ENCODE data around the gene PAMR1.

PAMR1 gene

GRCh38 chr11:35473795-35474374, 51.5 kb downstream of the PAMR1 start:
- DNase-seq (ENCODE audit: low spot score), result no peak
- TF ChIP-seq, protein P1, sequence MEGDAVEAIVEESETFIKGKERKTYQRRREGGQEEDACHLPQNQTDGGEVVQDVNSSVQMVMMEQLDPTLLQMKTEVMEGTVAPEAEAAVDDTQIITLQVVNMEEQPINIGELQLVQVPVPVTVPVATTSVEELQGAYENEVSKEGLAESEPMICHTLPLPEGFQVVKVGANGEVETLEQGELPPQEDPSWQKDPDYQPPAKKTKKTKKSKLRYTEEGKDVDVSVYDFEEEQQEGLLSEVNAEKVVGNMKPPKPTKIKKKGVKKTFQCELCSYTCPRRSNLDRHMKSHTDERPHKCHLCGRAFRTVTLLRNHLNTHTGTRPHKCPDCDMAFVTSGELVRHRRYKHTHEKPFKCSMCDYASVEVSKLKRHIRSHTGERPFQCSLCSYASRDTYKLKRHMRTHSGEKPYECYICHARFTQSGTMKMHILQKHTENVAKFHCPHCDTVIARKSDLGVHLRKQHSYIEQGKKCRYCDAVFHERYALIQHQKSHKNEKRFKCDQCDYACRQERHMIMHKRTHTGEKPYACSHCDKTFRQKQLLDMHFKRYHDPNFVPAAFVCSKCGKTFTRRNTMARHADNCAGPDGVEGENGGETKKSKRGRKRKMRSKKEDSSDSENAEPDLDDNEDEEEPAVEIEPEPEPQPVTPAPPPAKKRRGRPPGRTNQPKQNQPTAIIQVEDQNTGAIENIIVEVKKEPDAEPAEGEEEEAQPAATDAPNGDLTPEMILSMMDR (IDR thresholded peaks at IDR 0.05; ENCODE audit: extremely low read depth, insufficient read depth, missing control alignments), result no peak
- in situ Hi-C loops (cut with MboI; ENCODE audit: low pct_unique_long_range_greater_than_20kb, low sequenced_read_pairs, unreplicated experiment), result no loop called here

- TF ChIP-seq, protein P1 (IDR thresholded peaks at IDR 0.05; ENCODE audit: extremely low read depth, insufficient read depth, missing control alignments), result no peak
- in situ Hi-C loops (cut with MboI; ENCODE audit: low pct_unique_long_range_greater_than_20kb, low sequenced_read_pairs, unreplicated experiment), result no loop called here
- DNase-seq (ENCODE audit: low spot score), result no peak
Measured at GRCh38 chr11:35470616-35471015, 54.8 kb downstream of the PAMR1 start.

DNA sequence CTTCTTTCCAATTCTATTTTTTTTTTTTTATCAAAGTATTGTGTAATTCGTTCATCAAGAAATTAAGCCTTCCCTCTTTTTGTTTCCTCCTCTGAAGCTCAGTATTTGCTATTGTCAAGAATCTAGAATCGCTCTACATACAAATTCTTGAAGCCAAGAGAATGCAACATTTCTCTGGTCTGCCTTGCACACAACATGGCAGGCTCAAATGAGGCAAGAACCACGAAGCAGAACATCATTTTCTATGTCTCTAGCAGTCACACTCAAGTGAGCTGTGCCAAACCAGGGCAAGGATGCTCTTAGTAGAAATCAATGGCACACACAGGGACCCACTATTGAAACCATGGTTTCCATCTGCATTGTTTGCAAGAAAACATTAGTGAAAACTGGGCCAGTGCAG, 59.4 kb downstream of the PAMR1 start:
- no peak for DNase-seq (ENCODE audit: low spot score)
- TF ChIP-seq, protein P1 (IDR thresholded peaks at IDR 0.05; ENCODE audit: extremely low read depth, insufficient read depth, missing control alignments), result no peak
- in situ Hi-C loops (cut with MboI; ENCODE audit: low pct_unique_long_range_greater_than_20kb, low sequenced_read_pairs, unreplicated experiment), result no loop called here

DNA sequence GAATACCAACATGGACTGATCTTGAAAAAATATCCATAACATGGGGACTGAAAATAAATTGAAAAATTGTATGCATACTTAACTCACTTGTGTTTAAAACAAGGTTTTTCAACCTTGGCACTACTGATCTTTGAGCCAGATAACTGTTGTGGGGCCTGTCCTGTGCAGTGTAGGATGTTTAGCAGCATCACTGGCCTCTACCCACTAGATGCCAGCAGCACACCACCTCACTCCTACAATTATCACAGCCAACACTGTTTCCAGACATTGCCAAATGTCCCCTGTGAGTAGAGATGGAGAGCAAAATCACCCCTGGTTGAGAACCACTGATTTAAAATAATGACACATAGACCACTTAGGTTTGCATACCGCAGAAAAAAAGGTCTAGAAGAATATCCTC, 61.1 kb downstream of the PAMR1 start:
- TF ChIP-seq, protein P1 (IDR thresholded peaks at IDR 0.05; ENCODE audit: extremely low read depth, insufficient read depth, missing control alignments), result no peak
- DNase-seq (ENCODE audit: low spot score), result no peak
- in situ Hi-C loops (cut with MboI; ENCODE audit: low pct_unique_long_range_greater_than_20kb, low sequenced_read_pairs, unreplicated experiment), result no loop called here

GRCh38 chr11:35463331-35463751, 62.1 kb downstream of the PAMR1 start:
- TF ChIP-seq, protein P1 (IDR thresholded peaks at IDR 0.05; ENCODE audit: extremely low read depth, insufficient read depth, missing control alignments), result no peak
- in situ Hi-C loops (cut with MboI; ENCODE audit: low pct_unique_long_range_greater_than_20kb, low sequenced_read_pairs, unreplicated experiment), result no loop called here
- no peak for DNase-seq (ENCODE audit: low spot score)

DNA sequence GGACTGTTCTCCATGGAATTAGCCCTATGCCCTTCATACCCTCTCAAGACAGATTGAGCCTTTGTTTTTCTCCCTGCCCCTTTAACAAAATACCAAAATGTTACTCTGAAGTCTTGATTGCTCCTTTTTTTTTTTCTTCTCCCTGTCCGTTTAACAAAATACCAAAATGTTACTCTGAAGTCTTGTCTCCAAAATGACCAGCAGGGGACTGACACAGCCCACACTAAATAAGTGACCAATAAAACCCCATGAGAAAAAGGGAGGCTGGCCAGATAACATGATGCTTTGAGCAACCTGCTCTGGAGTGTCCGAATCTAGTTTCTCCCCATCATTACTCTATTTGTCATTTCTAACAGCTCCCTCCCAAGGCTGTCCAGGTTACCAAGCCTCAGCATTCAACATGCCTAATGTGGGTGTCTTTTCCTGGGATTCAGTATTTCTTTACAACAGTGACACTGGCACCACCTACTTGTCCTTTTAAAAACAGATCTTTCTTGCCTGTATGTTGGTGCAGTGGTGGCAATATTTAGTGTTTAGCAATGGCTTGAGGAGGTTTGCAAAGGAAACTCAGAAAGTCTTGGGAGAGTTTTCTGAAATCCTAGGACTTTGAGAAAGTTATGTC, 63.4 kb downstream of the PAMR1 start:
- TF ChIP-seq, protein P1 (IDR thresholded peaks at IDR 0.05; ENCODE audit: extremely low read depth, insufficient read depth, missing control alignments), result no peak
- no peak for DNase-seq (ENCODE audit: low spot score)
- in situ Hi-C loops (cut with MboI; ENCODE audit: low pct_unique_long_range_greater_than_20kb, low sequenced_read_pairs, unreplicated experiment), result no loop called here

Measured in GM13977 (cell line).